Putamen (tissue), 1 donor: ENCODE measurements around the gene TMEM238.
A peak's percentile ranks its signal among the peaks of the same experiment; 100 is the strongest.
"Not testable (repeated sequence)": the region's sequence is repeated elsewhere in the genome, so short reads cannot be mapped to it uniquely, and the experiment has no call there.

Experiments
- DNase-seq: peaks from one replicate; pipeline ENCODE4 v3.0.0-alpha.2; 2016; ENCODE audit warnings: low spot score

The TMEM238 gene

DNA sequence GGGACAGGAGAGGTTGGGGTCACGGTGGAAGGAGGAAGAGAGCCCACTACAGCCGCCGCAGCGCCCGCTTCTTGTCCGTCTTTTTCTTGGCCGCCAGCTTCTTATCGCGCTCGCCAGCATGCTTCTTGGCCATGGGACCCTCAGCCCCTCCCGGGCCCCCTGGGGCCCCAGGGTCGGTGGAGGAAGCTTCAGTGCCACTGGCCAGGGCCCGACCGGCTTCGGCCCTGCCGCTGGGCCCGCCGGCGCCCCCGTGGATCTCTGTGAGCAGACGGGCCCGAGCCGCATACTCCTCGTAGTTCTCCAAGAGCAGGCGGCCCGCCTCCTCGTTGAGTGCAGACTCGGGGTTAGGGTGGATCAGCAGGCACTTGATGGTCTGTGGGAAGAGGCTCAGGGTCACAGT is 17.3 kb upstream of the TMEM238 start:
- DNase-seq: not testable (repeated sequence)

DNA sequence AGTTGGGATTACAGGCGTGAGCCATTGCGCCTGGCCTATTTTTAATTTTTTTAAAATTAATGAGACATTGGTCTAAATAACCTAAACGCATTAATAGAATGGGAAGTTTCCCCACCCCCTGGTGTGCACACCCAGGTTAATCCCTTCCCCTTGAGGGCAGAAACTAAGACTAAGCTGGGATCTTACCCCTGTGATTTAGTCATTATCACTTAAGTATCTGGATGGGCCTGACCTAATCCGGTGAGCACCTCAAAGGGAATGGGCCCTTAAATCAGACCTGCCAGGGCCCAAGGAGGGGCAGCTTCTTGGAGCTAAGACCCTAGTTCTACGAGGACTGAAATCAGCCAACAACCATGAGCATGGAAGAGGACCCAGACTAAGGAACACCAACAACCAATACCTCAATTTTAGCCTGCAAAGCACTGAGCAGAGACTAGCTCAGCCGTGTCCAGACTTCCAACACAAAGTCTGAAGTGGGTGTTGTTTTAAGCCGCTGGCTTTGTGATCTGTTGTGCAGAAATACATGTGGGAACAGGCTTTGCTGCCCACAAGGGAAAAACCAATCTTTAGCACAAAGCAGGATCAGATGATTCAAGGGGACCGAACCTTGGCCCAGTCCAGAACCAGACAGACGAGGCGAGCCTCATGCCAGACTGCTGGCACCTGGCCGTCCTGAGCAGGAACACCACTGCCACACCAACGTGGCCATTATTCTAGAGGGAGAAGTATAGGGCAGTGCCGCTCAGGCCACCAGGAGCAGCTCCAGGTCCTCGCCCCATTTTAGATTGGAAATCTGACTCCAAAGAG is 16.4 kb upstream of the TMEM238 start:
- no peak for DNase-seq

DNA sequence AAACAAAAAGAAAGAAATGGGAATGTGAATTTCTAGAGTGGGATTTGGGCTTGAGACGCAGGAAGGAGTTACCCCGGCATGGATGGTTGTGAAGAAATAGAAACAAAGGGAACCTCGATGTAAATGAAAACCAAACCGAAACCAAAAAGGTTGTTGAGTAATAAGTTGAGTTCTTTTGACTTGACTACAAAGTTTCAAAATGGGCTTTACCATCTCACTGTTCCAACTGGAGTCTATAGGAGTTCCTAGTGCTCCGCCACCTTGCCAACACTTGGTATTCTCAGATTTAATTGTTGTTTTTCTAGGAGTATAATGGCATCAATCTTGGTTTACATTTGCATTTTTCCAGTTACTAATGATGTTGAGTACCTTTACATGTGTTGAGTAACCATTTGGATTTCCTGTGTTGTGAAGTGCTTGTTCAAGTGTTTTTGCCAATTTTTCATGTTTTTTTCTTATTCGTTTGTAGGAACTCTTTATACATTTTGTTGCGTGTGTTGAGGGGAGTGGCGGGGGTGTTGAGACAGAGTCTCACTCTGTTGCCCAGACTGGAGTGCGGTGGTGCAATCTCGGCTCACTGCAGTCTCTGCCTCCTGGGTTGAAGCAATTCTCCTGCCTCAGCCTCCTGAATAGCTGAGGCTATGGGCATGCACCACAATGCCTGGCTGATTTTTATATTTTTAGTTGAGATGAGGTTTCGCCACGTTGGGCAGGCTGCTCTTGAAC is 14.3 kb upstream of the TMEM238 start:
- no peak for DNase-seq

DNA sequence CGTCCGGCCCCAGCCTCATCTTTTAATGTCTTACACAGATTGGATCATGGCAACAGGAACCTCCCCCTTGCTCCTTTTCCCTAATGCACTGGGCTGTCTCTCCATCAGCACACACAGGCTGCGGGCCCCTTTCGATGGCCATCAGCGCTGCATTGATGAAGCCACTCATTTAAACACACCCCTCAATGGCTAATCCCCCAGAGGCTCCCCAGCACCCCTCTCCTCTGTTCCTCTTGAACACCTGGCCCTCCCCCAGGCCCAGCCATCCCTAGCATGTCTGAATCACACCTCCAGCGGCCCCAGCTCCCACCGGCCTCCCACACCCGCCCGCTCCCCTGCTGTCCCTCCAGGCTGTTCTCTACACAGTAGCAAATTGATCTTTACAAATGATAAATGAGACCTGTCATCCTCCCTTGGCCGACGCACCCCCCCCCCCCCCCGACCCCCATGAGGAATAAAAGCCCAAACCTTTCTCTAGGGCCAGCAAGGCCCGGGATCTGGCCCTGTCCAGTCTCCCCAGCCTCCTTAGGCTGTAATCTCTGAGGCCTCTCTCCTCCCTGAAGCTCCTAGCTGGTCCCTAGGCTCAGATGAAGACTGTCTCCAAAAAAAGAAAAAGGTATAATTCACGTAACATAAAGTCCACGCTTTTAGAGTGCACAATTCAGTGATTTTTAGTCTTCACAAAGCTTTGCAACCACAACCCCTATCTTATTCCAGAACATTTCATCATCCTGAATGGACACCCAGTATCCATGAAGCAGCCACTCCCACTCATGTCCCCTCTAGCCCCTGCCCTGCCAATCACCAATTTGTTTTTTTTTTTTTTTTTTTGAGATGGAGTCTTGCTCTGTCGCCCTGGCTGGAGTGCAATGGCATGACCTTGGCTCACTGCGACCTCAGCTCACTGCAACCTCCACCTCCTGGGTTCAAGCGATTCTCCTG is 9.0 kb upstream of the TMEM238 start:
- DNase-seq: no peak

- DNase-seq: no peak
Measured at GRCh38 chr19:55391702-55392615, 7.9 kb upstream of the TMEM238 start.

DNA sequence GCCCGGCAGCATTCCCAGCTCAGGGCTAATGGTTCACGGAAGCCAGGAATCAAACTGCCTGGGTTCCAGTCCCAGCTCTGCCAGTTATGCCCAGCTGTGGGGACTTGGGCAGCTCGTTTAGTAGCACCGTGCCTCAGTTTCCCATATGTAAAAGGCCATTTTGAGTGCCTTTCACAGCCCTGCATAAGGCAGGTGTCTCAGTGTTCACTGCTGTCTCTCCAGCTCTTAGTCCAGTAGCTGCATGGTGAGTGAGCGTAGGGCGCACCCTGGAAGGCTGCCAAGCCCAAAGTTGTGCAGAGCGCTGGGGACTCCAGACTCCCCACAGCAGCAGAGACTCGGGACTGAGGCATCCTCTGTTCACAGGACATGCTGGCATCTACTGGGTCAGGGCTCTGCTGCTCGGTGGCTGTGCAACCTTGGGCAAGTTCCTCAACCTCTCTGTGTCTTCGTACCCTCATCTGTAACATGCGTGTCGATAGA is 7.1 kb upstream of the TMEM238 start:
- DNase-seq: no peak

DNA sequence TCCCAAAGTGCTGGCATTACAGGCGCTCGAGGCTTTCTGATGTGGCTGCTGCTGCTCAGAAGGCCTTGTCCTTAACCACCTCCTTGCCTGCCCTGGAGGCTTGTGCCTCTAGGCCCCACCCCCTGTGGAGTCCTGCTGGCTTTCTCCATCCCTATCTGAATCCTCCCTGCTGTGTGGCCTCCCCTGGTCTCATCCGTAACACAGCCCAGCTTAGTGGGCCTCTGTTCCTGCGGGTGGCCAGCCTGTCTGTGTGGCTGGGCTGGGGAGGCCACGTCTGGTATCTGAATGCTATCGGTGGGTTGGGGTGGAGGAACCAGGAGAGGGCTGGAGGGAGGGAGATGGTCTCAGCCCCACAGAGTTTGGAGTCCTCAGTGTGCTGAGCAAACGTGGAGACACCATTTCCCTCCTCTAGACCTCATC is 6.4 kb upstream of the TMEM238 start:
- DNase-seq: no peak

DNA sequence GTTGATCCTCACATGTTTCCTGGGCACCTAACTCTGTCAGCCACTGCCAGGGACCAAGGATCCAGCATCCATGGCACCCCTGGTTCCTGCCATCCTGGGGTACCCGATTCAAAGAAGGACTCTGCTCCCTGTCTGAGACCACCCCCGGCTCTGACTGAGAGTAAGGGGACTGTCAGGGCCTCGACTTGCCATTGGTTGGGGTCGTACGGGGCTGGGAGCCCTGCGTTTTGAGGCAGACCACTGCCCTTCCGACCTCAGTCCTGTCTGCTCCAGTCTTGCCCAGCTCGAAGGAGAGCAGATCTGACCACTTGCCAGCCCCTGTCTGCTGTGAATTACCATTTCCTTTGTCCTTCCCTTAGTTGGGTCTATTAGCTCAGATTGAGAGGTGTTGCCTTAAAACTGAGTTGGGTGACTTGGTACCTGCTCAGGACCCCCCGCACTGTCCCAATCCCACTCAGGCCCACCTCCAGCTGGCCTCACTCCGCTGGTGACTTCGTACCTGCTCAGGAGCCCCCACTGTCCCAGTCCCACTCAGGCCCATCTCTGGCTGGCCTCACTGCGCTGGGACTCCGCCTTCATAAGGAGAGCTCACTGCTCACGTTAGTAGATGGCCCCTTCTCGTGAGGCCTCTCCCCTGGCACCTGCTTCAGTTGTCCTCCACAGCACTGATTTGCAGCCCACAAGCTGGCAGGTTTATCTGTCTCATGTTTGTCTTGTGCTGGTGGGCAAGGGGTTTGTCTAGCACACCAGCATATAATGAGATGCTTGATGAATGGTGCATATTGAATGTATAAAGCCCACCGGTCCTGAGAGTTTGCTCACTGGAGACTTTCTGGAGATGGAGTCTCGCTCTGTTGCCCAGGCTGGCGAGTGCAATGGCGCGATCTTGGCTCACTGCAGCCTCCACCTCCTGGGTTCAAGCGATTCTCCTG is 5.6 kb upstream of the TMEM238 start:
- DNase-seq: no peak

DNA sequence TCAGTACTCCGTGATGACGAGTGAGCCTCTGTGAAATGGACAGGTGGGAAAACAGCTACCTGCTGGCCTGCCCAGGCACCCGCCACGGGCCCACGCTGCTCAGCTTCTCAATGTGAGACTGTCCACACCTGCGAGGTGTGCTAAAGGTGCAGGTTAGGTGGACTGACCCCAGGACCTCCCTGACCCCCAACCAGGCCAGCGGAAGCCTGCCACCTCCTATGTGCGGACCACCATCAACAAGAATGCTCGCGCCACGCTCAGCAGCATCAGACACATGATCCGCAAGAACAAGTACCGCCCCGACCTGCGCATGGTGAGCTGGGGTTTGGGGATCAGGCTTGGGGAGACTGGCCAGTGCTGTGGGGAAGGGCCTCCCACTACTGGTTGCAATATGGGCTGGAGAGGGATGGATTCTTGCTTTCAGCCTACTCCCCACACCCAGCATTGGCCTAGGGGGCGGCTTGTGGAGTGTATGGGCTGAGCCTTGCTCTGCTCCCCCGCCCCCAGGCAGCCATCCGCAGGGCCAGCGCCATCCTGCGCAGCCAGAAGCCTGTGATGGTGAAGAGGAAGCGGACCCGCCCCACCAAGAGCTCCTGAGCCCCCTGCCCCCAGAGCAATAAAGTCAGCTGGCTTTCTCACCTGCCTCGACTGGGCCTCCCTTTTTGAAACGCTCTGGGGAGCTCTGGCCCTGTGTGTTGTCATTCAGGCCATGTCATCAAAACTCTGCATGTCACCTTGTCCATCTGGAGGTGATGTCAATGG is 3.8 kb upstream of the TMEM238 start:
- DNase-seq: no peak

DNA sequence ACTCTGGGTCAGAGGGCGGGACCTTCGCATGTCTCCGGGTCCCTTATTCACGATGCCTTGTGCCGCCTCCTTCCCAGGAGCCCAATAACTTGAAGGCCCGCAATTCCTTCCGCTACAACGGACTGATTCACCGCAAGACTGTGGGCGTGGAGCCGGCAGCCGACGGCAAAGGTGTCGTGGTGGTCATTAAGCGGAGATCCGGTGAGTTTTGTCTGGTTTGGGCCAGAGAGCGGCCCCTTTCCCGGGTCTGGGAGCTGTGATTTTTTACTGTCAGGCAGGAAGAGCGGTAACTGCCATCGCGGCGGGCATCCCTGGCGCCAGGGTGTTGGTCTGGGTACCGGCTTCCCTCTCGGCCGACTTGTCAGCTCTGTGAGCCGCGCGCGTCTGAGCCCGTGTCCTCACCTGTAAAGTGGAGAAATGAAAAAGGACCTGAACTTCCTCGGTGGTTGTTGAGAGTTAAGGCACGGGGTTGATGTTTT is 2.4 kb upstream of the TMEM238 start:
- no peak for DNase-seq

DNA sequence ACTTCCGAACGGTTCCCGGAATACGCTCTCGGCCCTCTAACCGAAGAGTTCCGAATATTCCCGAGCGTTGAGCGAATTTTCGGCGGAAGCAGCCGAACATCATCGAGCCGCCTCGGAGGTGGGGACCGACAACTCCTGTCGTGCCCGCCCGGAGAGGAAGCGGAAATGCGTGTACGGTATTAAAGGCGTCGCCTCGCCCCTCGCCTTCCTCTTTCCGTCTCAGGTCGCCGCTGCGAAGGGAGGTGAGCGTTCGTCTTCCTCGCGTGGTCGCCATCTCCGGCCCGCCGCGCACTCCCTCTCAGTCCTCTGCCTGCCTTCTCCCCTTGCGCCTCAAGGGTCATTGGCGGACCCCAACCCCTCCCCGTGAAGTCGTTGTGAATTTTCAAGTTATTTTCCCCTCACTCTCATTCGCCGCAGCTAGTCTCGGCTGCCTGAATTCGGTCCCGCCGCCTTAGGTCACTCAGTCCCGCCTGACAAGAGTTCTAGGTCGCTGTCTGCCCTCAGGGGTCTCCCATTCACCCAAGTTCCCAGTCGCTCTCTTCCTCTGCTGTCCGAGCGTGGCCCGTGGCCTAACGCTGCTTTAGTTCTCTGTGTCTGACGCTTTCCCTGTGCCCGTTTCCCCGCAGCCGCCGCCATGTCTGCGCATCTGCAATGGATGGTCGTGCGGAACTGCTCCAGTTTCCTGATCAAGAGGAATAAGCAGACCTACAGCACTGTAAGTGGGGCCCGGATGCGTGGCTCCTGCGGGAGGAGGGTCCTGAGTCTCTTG is 1.8 kb upstream of the TMEM238 start, which contains the start of gene RPL28:
TSS of gene RPL28 (plus strand) at position 209 of the 769 bp plus-strand sequence. CDS start at position 635, 426 bp downstream.
- DNase-seq: peak; percentile 99

GRCh38 chr19:55384920-55385723 is 1.0 kb upstream of the TMEM238 start:
- DNase-seq: peak; percentile 94

DNA sequence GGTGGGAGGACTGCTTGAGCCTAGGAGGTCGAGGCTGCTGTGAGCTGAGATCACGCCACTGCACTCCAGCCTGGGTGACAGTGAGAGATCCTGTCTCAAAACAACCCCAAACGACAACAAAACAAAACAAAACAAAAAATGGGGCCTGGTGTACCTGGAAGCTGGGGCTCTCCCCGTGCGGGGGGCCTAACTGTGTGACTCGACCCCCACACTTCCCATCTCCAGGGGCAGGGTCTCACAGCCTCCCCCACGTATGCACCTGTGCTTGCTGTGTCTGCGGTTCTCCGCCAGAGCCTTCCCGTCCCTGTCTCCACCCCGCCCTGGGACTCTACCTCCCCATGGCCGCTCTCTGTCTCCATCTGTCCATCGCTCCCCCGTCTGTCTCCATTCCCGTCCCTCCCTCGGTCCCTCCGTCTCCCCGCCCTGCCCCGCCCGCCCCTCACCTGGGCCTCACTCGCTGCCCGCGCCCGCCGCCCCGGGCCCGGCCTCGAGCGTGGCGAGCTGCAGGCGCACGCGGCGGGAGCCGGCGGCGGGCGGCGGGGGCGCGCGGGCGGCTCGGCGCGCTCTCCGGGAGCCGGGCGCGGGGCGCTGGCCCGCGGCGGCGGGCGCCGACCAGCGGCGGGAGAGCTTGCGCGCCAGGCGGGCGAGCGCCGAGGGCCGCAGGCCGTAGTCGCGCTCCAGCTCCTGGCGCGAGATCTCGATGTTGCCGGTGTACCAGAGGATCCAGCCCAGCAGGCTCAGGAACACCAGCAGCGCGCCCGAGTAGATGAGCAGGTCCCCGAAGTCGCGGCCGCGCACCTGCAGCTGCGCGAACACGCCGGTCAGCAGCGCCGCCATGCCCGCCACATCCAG is 587 bp downstream of the TMEM238 start:
- peak; percentile 44 for DNase-seq

DNA sequence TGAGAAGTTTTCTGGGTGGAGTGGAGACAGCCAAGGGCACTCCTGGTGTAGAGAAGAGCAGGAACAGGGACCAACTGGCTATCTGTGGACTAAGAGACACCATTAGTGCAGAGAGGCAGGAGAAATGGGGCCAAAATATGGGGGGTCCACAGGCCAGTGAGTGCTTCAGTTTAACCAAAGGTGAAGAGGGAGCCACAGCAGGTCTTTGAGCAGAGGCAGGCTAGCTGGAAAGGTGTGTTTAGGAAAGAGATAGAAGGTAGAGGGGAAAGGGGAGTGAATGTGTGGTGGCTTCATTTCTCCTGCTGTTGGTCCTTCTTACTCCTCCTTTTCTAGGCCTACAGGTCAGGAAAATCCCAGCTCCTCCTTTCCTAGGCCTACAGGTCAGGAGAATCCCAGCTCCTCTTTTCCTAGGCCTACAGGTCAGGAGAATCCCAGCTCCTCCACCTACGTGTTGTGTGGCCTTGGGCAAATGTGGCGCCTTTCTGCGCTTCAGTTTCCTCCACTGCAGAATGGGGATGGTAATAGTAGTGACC is 1.5 kb downstream of the TMEM238 start:
- DNase-seq: no peak

DNA sequence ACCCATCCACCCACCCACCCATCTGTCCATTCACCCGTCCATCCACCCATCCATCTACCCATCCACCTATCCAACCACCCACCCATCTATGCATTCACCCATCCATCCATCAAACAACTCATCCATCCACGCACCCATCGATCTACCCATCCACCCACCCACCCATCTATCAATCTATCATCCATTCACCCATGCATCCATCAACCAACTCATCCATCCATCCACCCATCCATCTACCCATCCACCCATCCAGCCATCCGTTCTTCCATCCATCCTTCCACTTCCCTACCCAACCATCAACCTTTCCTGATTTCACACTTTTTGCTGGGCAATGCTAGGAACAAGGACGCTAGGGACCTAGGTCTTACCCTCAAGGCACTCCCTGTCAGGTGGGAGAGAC is 2.1 kb downstream of the TMEM238 start:
- DNase-seq: no peak

DNA sequence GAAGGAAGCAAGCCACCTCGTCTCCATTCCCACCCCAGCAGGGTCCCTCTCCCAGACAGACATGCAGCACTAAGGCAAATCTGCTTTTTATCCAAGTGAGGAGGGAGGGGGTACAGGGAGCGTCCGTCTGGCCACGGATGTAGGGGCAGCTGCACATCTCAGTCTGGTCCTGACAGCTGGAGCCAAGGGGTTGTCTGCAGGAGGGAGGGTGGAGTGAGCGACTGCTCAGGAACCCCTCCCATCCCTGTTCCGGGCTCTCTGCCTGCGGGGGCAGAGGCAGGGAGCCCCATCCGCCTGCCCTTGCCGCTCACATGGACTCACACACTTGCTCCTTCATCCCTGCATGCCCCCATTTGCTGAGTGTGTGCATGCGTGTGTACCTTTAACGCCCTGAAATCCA is 4.9 kb downstream of the TMEM238 start:
- no peak for DNase-seq
